ENCODE results near the gene BICDL1. TPM values are rescaled to one million over a fixed set of nuclear protein-coding genes. Genes with fewer than 3 reads are reported as not detected.

BICDL1 gene
- total and polyA plus RNA-seq, 3 donors from 2014 or later: 41.4 to 131 (median 78.3) TPM

GRCh38 chr12:120132054-120132836 lies 143.2 kb downstream of the BICDL1 start:
- H3K36me3 ChIP-seq (ENCODE audit: low read depth, missing control alignments): no peaks in the 10 kb centered on the region
- TF ChIP-seq, protein P1, sequence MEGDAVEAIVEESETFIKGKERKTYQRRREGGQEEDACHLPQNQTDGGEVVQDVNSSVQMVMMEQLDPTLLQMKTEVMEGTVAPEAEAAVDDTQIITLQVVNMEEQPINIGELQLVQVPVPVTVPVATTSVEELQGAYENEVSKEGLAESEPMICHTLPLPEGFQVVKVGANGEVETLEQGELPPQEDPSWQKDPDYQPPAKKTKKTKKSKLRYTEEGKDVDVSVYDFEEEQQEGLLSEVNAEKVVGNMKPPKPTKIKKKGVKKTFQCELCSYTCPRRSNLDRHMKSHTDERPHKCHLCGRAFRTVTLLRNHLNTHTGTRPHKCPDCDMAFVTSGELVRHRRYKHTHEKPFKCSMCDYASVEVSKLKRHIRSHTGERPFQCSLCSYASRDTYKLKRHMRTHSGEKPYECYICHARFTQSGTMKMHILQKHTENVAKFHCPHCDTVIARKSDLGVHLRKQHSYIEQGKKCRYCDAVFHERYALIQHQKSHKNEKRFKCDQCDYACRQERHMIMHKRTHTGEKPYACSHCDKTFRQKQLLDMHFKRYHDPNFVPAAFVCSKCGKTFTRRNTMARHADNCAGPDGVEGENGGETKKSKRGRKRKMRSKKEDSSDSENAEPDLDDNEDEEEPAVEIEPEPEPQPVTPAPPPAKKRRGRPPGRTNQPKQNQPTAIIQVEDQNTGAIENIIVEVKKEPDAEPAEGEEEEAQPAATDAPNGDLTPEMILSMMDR (IDR thresholded peaks at IDR 0.05): no peak
- TF ChIP-seq POLR2A (IDR thresholded peaks at IDR 0.05): no peak
- H3K4me1 ChIP-seq: no peaks in the 10 kb centered on the region
- H3K27me3 ChIP-seq: no peaks in the 10 kb centered on the region
- intact Hi-C loops (cut with DNase I; ENCODE audit: low total_unique reads): no loop called here
- H3K27ac ChIP-seq: no peak overlapping the region
- no peak for DNase-seq
- 84 to 87% methylated on average over 9 of the region's 9 CpGs for WGBS, 2 donors
- no peaks in the 10 kb centered on the region for H3K9me3 ChIP-seq
- no peak overlapping the region for H3K4me3 ChIP-seq

DNA sequence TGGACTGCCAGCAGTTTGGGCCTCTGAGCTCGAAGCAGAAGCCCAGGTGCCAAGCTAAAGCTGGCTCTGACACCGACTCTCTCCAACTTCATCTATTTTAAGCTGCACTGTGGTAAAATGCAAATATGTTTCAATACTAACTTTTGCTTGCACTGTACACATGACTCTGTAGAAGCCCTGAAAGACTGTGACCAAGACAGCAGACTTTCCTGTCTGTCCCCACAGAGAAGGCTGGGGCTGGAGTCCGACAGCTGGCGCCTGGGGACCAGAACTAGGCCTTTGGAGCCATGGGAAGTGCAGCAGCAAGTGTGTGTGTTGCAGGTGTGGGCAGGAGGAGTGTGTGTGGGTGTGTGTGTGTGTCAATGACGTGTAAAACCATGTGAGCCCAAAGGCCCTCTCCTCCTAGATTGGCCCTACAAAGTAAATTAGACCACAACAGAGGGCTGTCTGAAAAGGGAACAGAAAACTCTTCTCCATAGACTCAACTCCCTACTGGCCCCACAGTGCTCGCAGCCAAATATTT lies 143.9 kb downstream of the BICDL1 start:
- H3K4me3 ChIP-seq: no peak overlapping the region
- intact Hi-C loops (cut with DNase I; ENCODE audit: low total_unique reads): no loop called here
- no peaks in the 10 kb centered on the region for H3K36me3 ChIP-seq (ENCODE audit: low read depth, missing control alignments)
- no peaks in the 10 kb centered on the region for H3K9me3 ChIP-seq
- no peak for TF ChIP-seq POLR2A (IDR thresholded peaks at IDR 0.05)
- TF ChIP-seq, protein P1 (IDR thresholded peaks at IDR 0.05): no peak
- H3K27me3 ChIP-seq: no peaks in the 10 kb centered on the region
- H3K27ac ChIP-seq: no peak overlapping the region
- no peaks in the 10 kb centered on the region for H3K4me1 ChIP-seq
- no peak for DNase-seq
- 85 to 93% methylated on average over 5 to 6 of the region's 6 CpGs for WGBS, 2 donors

- H3K4me1 ChIP-seq: no peaks in the 10 kb centered on the region
- H3K9me3 ChIP-seq: no peaks in the 10 kb centered on the region
- no peaks in the 10 kb centered on the region for H3K36me3 ChIP-seq (ENCODE audit: low read depth, missing control alignments)
- no peaks in the 10 kb centered on the region for H3K27me3 ChIP-seq
- H3K27ac ChIP-seq: no peak overlapping the region
- no peak for TF ChIP-seq POLR2A (IDR thresholded peaks at IDR 0.05)
- TF ChIP-seq, protein P1 (IDR thresholded peaks at IDR 0.05): no peak
- no peak for DNase-seq
- H3K4me3 ChIP-seq: no peak overlapping the region
- WGBS, 2 donors: 95 to 96% methylated on average over 9 to 18 of the region's 20 CpGs
- intact Hi-C loops (cut with DNase I; ENCODE audit: low total_unique reads): no loop called here
Observed at GRCh38 chr12:120134307-120134980, 145.4 kb downstream of the BICDL1 start.

DNA sequence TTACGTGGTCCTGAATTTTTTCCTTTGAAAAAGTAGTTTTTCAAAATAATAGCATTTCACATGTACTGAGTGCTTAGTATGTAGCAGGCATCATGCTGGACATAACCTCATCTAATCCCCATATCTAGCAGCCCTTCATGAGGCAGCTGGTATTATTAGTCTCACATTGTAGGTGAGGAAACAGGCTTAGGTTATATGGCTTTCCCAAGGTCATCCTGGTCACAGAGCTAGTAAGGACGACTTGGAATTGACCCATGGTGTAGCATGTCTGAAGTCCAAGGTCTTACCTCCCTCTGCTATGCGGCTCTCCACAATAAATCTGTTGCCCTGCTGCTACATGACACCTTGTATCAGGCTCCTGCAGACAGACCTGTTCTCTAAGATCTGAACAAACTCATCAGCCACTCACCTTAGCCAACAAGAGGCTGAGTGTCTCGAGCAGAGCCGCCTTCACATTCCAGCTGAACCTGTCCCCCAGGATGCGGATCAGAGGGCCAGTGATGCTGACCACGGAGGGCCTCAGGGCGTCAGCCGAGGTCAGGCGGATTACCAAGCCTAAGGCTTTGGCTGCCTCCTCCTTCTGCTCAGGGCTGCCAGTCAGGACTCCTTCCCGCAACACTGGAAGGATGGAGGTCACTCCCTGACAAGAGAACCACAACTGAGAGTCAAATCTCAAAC lies 147.2 kb downstream of the BICDL1 start:
- no peak overlapping the region for H3K4me3 ChIP-seq
- intact Hi-C loops (cut with DNase I; ENCODE audit: low total_unique reads): no loop called here
- 86 to 87% methylated on average over 10 to 11 of the region's 11 CpGs for WGBS, 2 donors
- TF ChIP-seq, protein P1 (IDR thresholded peaks at IDR 0.05): no peak
- TF ChIP-seq POLR2A (IDR thresholded peaks at IDR 0.05): no peak
- no peaks in the 10 kb centered on the region for H3K27me3 ChIP-seq
- DNase-seq: no peak
- no peaks in the 10 kb centered on the region for H3K36me3 ChIP-seq (ENCODE audit: low read depth, missing control alignments)
- H3K9me3 ChIP-seq: no peaks in the 10 kb centered on the region
- no peak overlapping the region for H3K27ac ChIP-seq
- H3K4me1 ChIP-seq: no peaks in the 10 kb centered on the region

Measured in testis (tissue), 3 donors.